ENCODE measurements around the gene AAK1.
"Not testable (repeated sequence)": the region's sequence is repeated elsewhere in the genome, so short reads cannot be mapped to it uniquely, and the experiment has no call there.

The AAK1 gene

GRCh38 chr2:69456950-69457445 is 186.5 kb downstream of the AAK1 start:
- TF ChIP-seq CTCF (conservative IDR thresholded peaks at IDR 0.05; ENCODE audit: low read length), result no peak
- no peak for DNase-seq (ENCODE audit: low read depth)
- no peak overlapping the region for H3K4me3 ChIP-seq (ENCODE audit: low read length)

GRCh38 chr2:69456154-69456553 is 187.4 kb downstream of the AAK1 start:
- no peak overlapping the region for H3K4me3 ChIP-seq (ENCODE audit: low read length)
- TF ChIP-seq CTCF (conservative IDR thresholded peaks at IDR 0.05; ENCODE audit: low read length), result no peak
- DNase-seq (ENCODE audit: low read depth), result no peak

GRCh38 chr2:69454976-69455375 is 188.6 kb downstream of the AAK1 start:
- no peak overlapping the region for H3K4me3 ChIP-seq (ENCODE audit: low read length)
- no peak for DNase-seq (ENCODE audit: low read depth)
- TF ChIP-seq CTCF (conservative IDR thresholded peaks at IDR 0.05; ENCODE audit: low read length), result no peak

GRCh38 chr2:69453475-69454129 is 189.9 kb downstream of the AAK1 start:
- DNase-seq (ENCODE audit: low read depth), result no peak
- no peak overlapping the region for H3K4me3 ChIP-seq (ENCODE audit: low read length)
- TF ChIP-seq CTCF (conservative IDR thresholded peaks at IDR 0.05; ENCODE audit: low read length), result no peak

GRCh38 chr2:69452687-69453086 is 190.9 kb downstream of the AAK1 start:
- no peak overlapping the region for H3K4me3 ChIP-seq (ENCODE audit: low read length)
- no peak for TF ChIP-seq CTCF (conservative IDR thresholded peaks at IDR 0.05; ENCODE audit: low read length)
- DNase-seq (ENCODE audit: low read depth), result no peak

GRCh38 chr2:69450735-69451416 is 192.7 kb downstream of the AAK1 start:
- no peak for TF ChIP-seq CTCF (conservative IDR thresholded peaks at IDR 0.05; ENCODE audit: low read length)
- DNase-seq (ENCODE audit: low read depth), result no peak
- H3K4me3 ChIP-seq (ENCODE audit: low read length), result no peak overlapping the region

GRCh38 chr2:69449906-69450305 is 193.6 kb downstream of the AAK1 start:
- TF ChIP-seq CTCF (conservative IDR thresholded peaks at IDR 0.05; ENCODE audit: low read length), result no peak
- H3K4me3 ChIP-seq (ENCODE audit: low read length), result no peak overlapping the region
- DNase-seq (ENCODE audit: low read depth), result no peak

GRCh38 chr2:69443673-69444072 is 199.9 kb downstream of the AAK1 start:
- not testable (repeated sequence) for H3K4me3 ChIP-seq (ENCODE audit: low read length); DNase-seq (ENCODE audit: low read depth)

GRCh38 chr2:69439499-69439898 is 204.0 kb downstream of the AAK1 start:
- not testable (repeated sequence) for DNase-seq (ENCODE audit: low read depth); H3K4me3 ChIP-seq (ENCODE audit: low read length)
